GM21619 (cell line): ENCODE data around the gene MTHFR.

Experiments used
- ATAC-seq: cut with Tn5 transposase; IDR thresholded peaks from one replicate; pipeline ENCODE4 v1.9.1; 2021; ENCODE audit not compliant: unreplicated experiment

MTHFR gene

DNA sequence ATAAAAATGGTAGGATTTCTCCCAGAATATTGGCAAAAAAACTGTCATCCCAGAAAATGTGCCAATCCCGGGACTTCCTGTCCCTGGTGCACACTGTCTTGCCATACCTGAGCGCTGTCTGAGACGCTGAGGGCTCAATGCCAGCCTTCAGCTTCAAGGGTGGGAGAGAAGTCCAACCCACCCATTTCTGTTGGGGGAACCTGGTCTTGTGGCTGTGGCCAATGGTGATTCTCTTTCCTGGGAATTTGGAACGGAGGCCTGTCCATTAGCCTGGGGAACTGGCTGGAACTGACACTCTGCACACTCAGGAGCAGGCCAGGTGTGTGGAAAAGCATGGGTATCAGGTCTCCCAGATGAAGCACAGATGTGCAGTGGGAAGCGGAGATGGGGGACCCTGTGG lies 6.7 kb downstream of the MTHFR start:
- no peak for ATAC-seq

DNA sequence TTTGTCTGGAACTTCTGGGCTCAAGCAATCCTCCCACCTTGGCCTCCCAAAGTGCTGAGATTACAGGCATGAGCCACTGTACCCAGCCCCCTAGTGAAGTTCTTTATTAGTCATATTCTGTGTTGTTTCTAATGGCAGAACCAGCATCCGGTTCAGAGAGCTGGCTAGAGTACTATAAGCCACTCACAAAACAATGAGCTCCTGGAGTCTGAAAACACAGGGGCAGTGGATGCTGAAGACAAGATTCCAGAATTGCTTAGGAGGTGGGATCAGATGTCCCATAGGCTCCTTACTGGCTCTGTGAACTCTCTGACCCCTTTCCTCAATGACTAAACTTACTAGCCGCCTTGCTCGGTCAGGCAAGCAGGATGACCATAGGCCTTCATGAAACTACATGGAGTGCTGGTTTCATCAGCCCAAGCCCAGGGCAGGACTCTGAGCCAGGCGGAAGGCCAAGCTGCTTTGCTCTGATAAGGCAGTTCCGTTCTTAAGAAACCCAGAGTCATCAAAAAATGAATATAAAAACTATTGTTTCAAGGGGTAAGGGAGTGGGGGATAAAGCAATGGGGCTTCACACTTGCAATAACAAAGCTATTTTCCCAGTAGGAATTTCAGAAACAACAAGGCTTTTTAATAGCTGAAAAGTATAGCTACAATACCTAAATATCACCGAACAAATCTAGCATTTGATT lies 8.1 kb downstream of the MTHFR start:
- ATAC-seq, result no peak

DNA sequence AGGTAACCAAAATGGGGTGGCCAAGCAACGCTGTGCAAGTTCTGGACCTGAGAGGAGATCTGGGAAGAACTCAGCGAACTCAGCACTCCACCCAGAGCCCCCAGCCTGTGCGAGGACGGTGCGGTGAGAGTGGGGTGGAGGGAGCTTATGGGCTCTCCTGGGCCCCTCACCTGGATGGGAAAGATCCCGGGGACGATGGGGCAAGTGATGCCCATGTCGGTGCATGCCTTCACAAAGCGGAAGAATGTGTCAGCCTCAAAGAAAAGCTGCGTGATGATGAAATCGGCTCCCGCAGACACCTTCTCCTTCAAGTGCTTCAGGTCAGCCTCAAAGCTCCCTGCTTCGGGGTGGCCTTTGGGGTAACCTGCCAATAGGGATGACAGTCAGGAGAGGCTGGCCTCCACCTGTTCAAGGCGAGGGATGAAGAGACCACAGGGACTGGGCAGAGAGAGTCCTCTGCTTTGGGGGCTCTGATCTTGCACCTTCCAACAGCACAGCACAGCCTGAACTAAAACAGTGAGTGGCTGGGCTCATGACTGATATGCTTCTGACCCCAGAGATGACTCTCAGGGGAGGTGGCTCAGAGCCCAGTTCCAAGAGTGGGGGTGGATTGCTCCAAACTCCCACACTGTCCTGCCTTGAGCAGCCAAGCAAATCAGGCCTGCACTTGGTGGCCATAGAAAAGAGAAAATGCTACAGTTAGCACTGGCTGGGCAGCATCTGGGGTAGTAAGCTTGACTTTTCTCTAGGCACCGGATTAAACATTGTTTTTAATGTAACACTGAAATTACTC lies 9.5 kb downstream of the MTHFR start:
- no peak for ATAC-seq

DNA sequence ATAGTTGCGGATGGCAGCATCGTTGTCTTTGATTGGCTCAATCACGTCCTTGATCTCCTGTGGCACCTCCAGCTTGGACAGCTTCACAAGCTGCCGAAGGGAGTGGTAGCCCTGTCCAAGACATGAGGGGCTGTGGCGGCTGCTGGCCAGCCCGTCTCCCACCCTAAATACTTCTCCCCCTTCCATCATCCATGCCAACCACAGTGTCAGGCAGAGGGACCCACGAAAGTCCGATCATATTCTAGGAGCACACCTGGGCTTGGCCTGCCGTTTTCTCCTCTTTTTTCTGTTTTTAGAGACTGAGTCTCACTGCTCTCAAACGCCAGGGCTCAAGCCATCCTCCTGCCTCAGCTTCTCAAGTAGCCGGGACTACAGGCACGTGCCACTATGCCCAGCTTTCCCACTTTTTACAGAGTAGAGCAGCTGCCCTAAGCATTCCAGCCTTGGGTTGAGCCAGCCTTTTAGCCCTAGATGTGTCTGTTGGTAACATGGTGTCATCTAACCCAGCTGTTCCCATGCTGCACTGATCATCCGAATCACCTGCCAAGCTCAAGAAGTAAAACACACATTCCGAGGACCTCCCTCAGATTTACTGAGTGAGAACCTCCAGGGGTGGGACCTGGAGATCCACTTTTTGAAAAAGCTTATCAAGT lies 10.4 kb downstream of the MTHFR start:
- no peak for ATAC-seq

DNA sequence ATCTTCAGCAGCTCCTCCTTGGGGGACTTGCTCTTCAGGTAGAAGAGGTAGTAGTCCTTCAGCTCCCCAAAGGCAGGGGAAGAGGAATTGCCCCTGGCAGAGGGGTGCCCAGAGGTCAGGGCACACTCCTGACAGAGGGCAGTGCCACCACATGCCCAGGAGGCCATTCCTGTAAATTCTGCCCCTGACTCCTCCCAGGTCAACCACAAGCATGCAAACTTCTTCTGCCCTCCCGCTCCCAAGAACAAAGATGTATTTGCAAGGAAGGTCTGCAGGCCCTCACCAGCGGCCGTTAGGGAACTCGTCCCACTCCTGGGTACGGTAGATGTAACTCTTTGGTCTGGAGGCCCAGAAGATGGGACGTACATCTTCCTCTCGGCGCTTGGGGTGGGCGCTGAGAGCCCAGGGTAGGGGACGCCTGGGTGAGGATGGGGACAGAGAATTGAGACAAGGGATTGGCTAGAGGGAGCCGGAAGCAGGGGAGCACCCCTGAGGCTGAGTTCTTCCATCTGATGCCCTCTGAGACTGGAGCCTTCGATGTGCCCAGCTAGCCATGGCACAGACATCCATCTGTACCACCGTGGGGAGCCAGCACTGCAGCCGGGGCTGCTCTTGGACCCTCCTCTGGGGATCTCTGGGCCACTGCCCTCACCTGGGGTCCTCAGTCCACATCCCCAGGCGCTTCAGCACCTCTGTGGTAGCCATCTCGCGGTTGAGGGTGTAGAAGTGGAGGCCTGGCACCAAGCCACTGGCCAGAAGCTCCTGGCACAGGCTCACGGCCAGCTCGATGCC lies 11.1 kb downstream of the MTHFR start:
- no peak for ATAC-seq

DNA sequence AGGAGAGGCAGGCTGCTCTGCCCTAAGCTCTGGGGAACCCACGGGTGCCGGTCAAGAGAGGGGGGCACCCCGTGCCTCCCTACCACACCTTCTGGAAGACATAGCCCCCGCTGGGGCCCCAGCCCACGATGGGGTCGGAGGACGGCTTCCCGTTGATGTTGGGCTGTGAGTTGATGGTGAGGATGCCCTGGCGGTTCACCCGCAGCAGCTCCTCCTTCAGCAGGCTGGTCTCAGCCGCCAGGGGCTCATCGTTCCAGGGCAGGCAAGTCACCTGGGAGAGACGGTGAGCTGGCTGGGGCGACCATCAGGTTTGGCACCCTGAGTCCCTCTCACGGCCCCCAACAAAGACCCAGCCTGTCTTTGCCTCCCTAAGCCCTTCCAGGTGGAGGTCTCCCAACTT lies 11.9 kb downstream of the MTHFR start:
- no peak for ATAC-seq

DNA sequence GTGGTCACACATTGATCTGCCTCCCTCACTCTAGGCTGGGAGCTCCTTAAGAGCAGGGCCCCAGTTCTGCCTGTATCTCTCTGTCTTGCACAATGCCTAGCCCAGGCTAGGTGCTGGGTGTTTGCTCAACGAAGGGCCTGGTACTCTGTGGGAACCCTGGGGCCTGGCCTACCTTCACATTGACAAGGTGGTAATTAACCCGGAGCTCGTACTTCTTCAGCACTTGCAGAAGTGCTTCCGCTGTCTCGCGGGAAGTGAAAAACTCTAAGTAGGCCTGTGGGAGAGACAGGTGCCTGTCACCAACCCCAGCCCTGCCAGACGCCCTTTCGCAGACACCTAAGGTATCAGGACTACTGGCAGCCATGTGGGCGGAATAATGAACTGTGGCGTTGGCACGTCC lies 13.7 kb downstream of the MTHFR start:
- ATAC-seq, result no peak

DNA sequence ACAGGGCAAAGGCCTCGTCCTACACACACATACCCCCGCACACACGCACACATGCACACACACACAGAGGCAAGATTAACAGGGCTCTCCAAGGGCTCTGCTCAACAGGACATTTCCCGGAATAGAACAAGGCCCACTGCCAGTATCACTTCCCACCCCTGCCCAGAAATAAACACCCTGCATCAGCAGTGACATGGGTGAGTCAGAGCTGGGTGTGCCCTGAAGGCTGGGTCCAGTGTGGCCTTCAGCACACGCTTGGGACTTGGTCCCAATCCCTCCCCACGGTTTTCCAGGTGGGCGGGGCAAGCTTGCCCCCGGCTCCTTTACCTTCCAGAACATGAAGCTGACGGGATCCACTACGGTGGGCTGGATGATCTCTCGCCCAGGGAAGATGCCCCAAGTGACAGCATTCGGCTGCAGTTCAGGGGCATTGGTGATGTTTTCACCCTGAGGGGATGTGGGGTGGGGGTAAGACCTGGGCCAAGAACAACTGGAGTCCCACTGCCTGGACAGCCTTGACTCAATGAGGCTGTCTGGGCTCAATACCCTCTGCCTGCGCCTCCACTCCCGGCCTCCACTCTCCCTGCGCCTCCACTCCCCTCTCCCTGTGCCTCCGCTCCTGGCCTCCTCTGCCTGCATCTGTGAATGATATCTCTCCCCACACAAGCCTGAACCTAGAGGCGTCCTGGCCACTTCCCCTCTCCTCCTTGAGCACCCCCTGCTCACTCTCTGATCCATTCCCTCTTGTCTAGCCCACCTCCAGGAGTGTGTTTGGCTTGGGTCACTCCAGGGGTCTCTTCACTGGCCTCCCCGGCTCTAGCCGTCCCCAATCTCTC lies 14.7 kb downstream of the MTHFR start:
- ATAC-seq, result no peak

DNA sequence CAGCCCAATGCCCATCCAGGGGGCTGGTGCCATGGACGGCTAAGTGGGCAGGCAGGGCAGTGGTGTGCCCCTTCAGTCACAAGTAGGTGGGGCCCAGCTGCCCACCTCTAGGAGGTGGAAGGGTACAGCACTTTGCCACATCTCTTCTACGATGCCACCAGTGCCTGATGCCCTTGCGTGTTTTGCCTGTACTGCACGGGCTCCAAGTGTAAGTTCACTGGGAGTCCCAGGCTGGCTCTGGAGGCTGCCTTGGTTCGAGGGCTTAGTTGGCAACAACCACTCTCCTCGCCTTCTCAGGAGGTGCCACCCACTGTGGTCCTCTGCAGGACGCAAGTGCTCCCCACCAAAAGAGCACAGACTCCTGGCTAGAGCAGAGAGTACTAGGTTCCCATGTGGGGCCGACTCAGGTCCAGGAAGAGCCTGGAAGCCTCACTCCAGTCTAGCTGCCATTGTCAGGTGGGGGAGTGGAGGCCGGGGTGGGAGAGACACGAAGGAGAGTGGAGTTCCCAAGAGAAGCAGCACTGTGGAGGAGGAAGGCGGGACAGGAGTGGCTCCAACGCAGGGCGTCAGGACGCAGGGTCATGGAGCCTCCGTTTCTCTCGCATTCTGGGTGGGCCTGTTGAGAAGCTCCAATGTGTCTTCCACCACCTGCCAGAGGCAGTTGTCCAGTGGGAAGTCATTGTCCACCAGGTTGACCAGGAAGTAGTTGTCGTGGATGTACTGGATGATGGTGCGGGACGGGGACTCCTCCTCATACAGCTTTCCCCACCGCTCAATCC lies 15.5 kb downstream of the MTHFR start:
- ATAC-seq, result no peak

DNA sequence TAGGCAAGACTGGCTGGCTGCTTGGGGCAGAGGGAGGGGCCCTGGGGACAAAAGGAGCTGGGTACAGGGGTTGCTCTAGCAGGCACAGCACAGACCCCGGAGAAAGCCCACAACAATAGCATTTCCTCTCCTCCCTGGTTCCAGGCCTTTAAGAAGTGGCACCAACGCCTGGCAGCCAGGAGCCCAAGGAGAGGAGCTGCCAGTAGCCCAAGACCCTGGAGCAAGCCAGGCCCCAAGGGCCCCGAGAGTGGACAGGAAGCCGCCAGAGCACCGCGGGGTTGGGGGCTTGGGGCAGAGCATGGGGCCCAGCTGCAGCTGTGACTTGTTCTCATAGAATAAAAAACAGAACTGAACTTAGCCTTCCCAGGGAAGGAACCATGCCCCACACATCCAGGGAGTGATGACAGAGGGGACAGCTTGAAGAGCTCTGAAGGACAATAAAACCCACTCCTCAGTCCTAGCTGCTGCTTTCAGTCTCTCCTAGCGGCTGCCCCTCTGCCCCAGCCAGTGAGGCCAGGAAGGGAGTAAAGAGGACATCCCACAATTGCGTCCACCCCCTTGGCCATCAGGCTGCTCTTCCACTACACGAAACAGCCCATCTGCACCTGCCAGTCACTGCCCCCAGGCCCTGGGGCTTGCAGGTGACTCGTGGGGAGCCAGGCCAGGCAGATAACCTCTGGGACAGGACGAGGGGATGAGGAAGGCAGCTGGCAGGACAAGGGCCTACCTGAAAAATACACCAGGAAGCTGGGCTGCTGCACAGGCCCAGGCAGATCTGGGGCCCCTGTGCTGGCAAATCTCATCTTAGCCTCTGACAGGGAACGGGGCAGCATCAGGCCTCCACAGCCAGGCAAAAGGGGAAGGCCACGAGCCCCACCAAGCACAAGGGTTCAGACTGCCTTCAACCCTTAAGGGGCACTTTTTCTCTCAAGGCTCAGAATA lies 16.4 kb downstream of the MTHFR start:
- ATAC-seq, result no peak

DNA sequence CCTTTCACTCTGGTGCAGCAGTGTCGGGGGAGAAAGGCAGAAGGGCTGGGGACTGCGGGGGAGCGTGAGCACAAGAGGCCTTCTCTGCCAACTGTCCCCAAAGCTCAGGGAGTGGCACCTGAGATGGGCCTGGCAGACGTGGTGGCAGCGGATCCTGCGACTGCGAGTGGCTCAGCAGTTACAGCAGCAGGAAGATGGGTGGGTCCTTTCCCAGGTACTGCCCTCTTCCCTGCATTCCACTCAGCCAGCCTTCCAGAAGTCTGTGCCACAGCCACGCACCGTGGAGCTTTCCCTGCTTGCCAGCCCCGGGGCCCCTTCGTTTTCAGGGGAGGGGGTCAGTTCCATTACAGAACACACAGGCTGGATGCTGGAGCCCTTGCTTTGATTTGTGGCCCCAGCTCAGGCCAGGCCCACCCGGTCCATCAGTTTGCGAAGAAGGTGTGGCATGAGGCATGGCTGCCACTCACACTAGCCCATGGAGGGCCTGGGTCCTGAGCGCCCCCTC lies 17.2 kb downstream of the MTHFR start:
- ATAC-seq, result no peak

DNA sequence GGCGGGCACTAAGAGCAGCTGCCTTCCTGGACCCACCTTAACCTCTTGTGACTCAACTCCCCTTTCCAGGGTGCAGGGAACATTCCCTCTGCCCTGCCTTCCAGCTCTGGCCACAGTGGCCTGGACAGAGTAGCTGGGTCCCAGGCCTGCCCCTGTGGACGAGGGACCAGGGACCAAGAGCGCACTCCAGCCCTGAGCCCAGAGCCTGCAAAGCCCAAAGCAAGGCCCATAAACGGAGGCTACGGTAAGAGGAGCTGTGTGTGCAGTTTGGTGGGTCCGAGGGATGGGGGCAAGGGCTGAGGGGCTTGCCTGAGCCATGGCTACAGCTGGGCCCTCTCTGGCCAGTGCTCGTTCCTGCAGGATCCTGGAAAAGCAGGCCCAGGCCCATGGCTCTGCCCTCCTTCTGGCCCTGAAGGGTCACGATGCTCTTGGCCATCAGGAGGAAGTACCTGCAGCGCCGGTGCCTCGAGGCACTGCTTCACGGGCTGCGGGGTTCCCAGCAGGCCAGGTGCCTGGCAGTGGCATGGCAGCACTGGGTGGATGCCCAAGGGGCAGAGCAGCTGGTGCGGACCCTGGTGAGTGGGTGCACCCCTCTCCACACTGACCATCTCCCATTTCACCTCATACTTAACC lies 17.8 kb downstream of the MTHFR start:
- ATAC-seq, result no peak

DNA sequence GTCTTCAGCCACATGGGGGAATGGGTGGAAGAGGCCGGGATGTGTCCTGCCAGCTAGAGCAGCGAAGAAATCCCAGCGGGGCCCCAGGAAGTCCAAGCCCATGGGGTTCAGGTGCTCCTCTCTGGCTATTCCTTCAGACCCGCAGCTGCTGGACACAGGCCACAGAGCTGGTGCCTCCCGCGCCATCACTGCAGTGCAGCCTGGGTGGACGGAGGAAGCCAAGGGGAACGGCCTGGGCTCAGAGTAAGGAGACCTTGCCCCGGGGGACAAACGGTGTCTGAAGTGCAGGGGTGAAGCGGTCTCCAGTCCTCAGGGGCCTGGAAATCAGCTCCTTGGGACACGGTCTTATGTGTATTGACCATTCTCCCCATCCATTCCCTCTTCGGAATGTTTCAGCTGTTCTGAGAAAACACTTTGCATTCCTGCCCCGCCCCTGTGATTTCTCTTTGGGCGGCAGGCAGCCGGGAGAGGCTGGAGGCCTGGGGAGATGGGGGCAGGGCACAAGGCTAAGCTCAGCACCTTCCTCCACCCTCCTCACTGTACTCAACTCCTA lies 18.4 kb downstream of the MTHFR start:
- ATAC-seq, result no peak

DNA sequence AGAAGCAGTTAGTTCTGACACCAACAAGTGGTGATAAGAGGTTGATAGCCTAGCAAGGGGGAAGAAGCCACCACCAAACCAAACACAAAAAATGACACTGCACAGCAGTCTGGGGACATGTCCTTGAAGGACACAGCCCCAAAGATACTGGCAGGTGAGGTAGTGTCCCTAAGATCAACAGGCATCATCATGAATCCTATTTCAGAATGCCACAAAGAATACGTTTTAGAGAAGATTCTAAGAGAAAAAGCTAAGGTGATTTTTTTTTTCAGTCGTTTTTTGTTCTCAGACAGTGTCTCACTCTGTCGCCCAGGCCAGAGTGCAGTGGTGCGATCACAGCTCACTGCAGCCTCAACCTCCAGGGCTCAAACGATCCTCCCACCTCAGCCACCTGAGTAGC lies 19.6 kb downstream of the MTHFR start:
- ATAC-seq, result no peak

DNA sequence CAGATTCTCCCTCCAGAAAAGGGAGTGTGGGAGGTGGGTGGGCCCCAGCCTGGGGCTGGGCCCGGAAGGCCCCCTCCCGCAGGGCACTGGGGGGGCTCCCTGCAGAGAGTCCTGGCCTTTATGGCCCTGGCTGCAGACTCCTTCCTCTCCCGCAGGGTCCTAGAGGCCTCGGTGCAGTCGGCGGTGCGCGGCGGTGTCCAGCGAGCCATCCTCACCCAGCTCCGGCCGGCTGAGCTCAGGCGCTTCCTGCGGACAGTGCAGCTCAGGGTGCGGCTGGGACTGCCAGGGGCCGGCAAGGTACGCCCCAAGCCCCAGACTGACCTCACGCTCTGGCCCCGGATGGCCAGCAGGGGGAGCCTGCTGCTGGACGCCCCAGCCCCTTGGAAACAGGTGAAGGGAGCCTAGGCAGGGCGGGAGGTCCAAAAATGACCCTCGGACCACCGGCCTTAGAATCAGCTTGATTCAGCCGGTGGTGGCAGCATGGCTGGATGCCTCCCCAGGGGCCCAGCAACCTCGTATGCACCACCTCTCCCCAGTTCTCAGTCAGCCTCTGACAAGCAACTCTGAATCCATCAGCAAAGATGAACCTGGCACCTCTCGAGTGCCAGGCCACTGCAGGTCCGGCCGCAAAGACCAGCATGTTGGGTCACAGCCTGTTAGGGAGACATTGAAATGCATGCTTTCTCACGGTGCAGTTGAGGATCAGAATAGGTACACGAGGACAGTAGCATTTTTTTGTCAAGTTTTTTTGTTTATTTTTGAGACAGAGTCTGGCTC lies 20.6 kb downstream of the MTHFR start:
- ATAC-seq, result peak; percentile 65

DNA sequence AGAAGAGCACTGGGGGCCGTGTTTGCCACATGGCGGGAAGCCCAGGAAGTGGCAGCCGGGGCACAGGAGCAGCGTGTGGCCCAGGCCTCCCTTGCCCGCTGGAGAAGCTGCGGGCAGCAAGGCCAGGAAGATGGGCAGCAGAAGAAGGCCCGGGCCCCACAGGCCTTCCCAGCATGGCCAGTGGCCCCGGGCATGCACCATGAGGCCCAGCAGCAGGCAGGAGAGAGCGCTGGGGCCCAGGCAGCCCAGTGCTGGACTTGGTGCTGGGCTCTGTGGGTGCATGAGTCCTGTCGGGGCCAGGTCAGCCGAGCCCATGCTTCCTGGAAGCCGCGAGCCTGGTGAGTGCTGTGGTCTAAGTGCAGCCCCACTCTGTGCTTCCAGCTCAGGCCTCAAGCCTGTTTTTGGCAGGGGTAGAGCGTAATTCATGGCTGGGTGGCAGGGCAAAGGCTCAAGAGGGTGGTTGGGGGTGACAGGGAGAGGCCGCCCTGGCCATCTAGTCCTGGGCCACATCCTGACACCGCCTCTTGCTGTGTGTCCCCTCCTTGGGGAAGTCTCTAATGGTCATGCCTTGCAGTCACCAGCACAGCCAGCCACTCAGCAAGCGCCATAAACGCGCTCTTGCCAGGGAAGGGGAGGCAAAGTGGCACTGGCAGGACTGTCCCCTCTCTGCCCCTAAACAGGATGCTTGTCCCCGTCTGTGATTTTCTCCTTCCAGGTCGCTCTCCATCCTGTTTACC lies 21.3 kb downstream of the MTHFR start:
- ATAC-seq, result peak; percentile 15
